Measurements from ENCODE around the gene IRX2. TPM values are rescaled to one million over a fixed set of nuclear protein-coding genes. Genes with fewer than 3 reads are reported as not detected.

IRX2 gene
- total and polyA plus RNA-seq, 2 of the 4 experiments (the other 2 are of a cell fraction) = 0.36 to 0.97 TPM

DNA sequence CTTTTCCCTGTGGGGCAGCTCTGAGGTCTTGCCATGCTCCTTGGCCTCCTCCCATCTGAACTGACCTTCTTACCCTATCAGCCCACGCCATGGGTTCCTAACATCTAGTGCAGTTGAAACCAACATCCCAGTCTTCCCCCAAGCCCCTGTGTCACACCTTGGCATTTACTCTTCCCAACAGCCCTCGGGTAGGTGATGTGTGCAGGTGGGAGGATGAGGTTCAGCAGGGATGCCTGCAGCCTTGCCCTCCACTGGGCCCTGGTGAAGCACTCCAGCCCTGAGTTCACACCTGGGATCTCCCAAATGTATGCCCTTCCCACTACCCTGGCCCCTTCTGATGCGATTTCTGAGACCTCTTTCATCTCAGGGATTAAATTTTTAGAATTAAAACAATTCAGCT is 15.5 kb downstream of the IRX2 start:
- Histone ChIP-seq H3K56ac (ENCODE audit: extremely low read depth, insufficient read depth, low read length) (no peak overlapping the region), H3K36me3 (ENCODE audit: control insufficient read depth, insufficient read depth, low read length) (no peaks in the 10 kb centered on the region), H3K4me3 (ENCODE audit: insufficient read depth, low read depth, low read length) (no peak overlapping the region), H2BK20ac (ENCODE audit: low read depth, low read length) (no peak overlapping the region), H4K20me1 (ENCODE audit: insufficient read depth, low read length) (no peaks in the 10 kb centered on the region), H3K9me3 (ENCODE audit: control insufficient read depth, insufficient read depth, low read length) (peaks cover 2% of the 10 kb centered on the region; the same call in 1 of the 2 replicates), H2AFZ (replicated peaks; ENCODE audit: low read length, poor library complexity) (no peak overlapping the region), H3K14ac (replicated peaks; ENCODE audit: low read depth, low read length) (no peak overlapping the region), H3K9me1 (ENCODE audit: insufficient read depth, low read length) (no peaks in the 10 kb centered on the region), H4K8ac (ENCODE audit: low read depth in 2 of 2, low read length in 2 of 2) (no peak overlapping the region), H2BK5ac (ENCODE audit: low read depth, low read length, poor library complexity, severe bottlenecking) (no peak overlapping the region), H3K4me1 (ENCODE audit: control insufficient read depth, insufficient read depth, low read length) (no peaks in the 10 kb centered on the region), H2AK5ac (ENCODE audit: low read depth, low read length) (no peak overlapping the region), H3K4ac (ENCODE audit: low read depth, low read length) (no peak overlapping the region), H4K91ac (ENCODE audit: insufficient read depth, low read depth, low read length) (no peak overlapping the region), H3K23ac (ENCODE audit: low read depth, low read length) (no peak overlapping the region), H2BK15ac (ENCODE audit: low read depth, low read length) (no peak overlapping the region), H3K27ac (ENCODE audit: insufficient read depth, low read length) (no peak overlapping the region), H3K18ac (ENCODE audit: low read depth, low read length) (no peak overlapping the region), H3K79me1 (ENCODE audit: low read depth in 1 of 2, low read length in 2 of 2) (no peaks in the 10 kb centered on the region), H2BK120ac (ENCODE audit: low read depth, low read length) (no peak overlapping the region), H2AK9ac (replicated peaks; ENCODE audit: low read depth, low read length, poor library complexity) (no peak overlapping the region), H3K9ac (ENCODE audit: low read depth, low read length) (no peak overlapping the region), H3K27me3 (ENCODE audit: control insufficient read depth, insufficient read depth, low read length) (peaks cover 18% of the 10 kb centered on the region; the same call in 1 of the 2 replicates), H4K5ac (ENCODE audit: low read depth, low read length) (no peak overlapping the region), H3K4me2 (ENCODE audit: low read depth, low read length) (no peak overlapping the region)
- dilution Hi-C loops (cut with HindIII; ENCODE audit: low sequenced_read_pairs, unreplicated experiment) = no loop called here
- in situ Hi-C loops (cut with MboI; ENCODE audit: low sequenced_read_pairs) = no loop called here
- DNase-seq = no peak
- no peak for ATAC-seq (ENCODE audit: low read depth)
- POLR2A ChIA-PET (ENCODE audit: unreplicated experiment) = no interaction called here
- no TSS peak for BruUV-seq (replicated peaks)
- no CpG with 5 or more reads among the region's 3 CpGs for WGBS, 2 experiments (ENCODE audit: extremely low coverage in 2 of 2, insufficient read length in 1 of 2)
- intact Hi-C loops (cut with micrococcal nuclease) = no loop called here
- no peak for TF ChIP-seq CEBPB (IDR thresholded peaks at IDR 0.05; ENCODE audit: low read depth, low read length)
- no peak for TF ChIP-seq MAZ (IDR thresholded peaks at IDR 0.05; ENCODE audit: borderline replicate concordance, low read depth, low read length)
- TF ChIP-seq, protein P1, sequence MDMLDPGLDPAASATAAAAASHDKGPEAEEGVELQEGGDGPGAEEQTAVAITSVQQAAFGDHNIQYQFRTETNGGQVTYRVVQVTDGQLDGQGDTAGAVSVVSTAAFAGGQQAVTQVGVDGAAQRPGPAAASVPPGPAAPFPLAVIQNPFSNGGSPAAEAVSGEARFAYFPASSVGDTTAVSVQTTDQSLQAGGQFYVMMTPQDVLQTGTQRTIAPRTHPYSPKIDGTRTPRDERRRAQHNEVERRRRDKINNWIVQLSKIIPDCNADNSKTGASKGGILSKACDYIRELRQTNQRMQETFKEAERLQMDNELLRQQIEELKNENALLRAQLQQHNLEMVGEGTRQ (IDR thresholded peaks at IDR 0.05; ENCODE audit: low read depth, low read length) = no peak
- no peak for TF ChIP-seq NFE2L2 (IDR thresholded peaks at IDR 0.05; ENCODE audit: low read depth, low read length)
- TF ChIP-seq, protein P2, sequence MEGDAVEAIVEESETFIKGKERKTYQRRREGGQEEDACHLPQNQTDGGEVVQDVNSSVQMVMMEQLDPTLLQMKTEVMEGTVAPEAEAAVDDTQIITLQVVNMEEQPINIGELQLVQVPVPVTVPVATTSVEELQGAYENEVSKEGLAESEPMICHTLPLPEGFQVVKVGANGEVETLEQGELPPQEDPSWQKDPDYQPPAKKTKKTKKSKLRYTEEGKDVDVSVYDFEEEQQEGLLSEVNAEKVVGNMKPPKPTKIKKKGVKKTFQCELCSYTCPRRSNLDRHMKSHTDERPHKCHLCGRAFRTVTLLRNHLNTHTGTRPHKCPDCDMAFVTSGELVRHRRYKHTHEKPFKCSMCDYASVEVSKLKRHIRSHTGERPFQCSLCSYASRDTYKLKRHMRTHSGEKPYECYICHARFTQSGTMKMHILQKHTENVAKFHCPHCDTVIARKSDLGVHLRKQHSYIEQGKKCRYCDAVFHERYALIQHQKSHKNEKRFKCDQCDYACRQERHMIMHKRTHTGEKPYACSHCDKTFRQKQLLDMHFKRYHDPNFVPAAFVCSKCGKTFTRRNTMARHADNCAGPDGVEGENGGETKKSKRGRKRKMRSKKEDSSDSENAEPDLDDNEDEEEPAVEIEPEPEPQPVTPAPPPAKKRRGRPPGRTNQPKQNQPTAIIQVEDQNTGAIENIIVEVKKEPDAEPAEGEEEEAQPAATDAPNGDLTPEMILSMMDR (conservative IDR thresholded peaks at IDR 0.05; ENCODE audit: low read depth, low read length) = no peak
- TF ChIP-seq BHLHE40 (IDR thresholded peaks at IDR 0.05; ENCODE audit: low read depth, low read length) = no peak
- TF ChIP-seq POLR2A (IDR thresholded peaks at IDR 0.05; ENCODE audit: low read depth, low read length) = no peak
- no peak for TF ChIP-seq SMC3 (IDR thresholded peaks at IDR 0.05; ENCODE audit: low read depth, low read length)
- no peak for TF ChIP-seq RCOR1 (IDR thresholded peaks at IDR 0.05; ENCODE audit: insufficient replicate concordance, low read length)
- no peak for TF ChIP-seq RFX5 (IDR thresholded peaks at IDR 0.05; ENCODE audit: low read depth, low read length)
- CTCF ChIA-PET = no interaction called here
